Endothelial cell of umbilical vein (primary cell): Measurements from ENCODE around the gene IQCE. TPM values are rescaled to one million over a fixed set of nuclear protein-coding genes. Genes with fewer than 3 reads are reported as not detected.

Experiments used
- BruUV-seq: library from RNA; stranded (reverse); fragments of 400-500 nt; replicated peaks from 2 replicates; lab custom pipeline; 2021; lab: Mats Ljungman, UMichigan
- CTCF ChIA-PET: fragments of 300-600, 350-600 bp; sonication (Branson Sonifier 250); formaldehyde crosslinking; loops from one replicate; lab custom pipeline; 2021; ENCODE audit warnings: antibody characterized with exemption, inconsistent platforms; lab: Charles Lee
- POLR2A ChIA-PET: fragments of 300-600, 350-600 bp; sonication (Branson Sonifier 250); formaldehyde crosslinking; loops from one replicate; lab custom pipeline; 2021; ENCODE audit warnings: antibody characterized with exemption, inconsistent platforms; lab: Charles Lee
- DNase-seq: peaks from one replicate; pipeline ENCODE4 v3.0.0-alpha.2; 2011; ENCODE audit warnings: low read depth, low spot score
- FAIRE-seq: peaks from 2 replicates; lab custom pipeline; 2011; peaks lifted over from hg19 to GRCh38; lab: Jason Lieb, UNC
- H2AFZ ChIP-seq: 2 replicates; pipeline ENCODE4 v1.6.0; 2012; ENCODE audit warnings: low read depth, low read length, control low read depth, inconsistent platforms
- H3K27ac ChIP-seq: 2 replicates; pipeline ENCODE4 v1.5.1; 2011; ENCODE audit warnings: low read depth, mild to moderate bottlenecking, control low read depth, low read length, moderate library complexity; ENCODE audit not compliant: insufficient read depth
- H3K27me3 ChIP-seq, 2 experiments: 2 replicates each; pipeline versions ENCODE4 v1.6.0 to v1.6.1; 2011; ENCODE audit warnings: low read length in 2 of 2, mixed read lengths in 1 of 2; ENCODE audit not compliant: control insufficient read depth in 2 of 2, insufficient read depth in 2 of 2
- H3K36me3 ChIP-seq, 2 experiments: 2 replicates in 1 of 2; 3 replicates in 1 of 2; pipeline ENCODE4 v1.5.1; 2011; ENCODE audit warnings: low read length in 2 of 2, mild to moderate bottlenecking in 1 of 2, moderate library complexity in 1 of 2; ENCODE audit not compliant: control insufficient read depth in 2 of 2, insufficient read depth in 2 of 2; ENCODE audit errors: extremely low read depth in 1 of 2
- H3K4me1 ChIP-seq: 3 replicates; pipeline ENCODE4 v1.5.1; 2011; ENCODE audit warnings: mild to moderate bottlenecking, low read length; ENCODE audit not compliant: control insufficient read depth, insufficient read depth; ENCODE audit errors: extremely low read depth
- H3K4me2 ChIP-seq: 2 replicates; pipeline ENCODE4 v1.6.1; 2011; ENCODE audit warnings: low read length, control low read depth, mixed read lengths; ENCODE audit not compliant: insufficient read depth
- H3K4me3 ChIP-seq, 3 experiments: fragments of 200-600 bp in 1 of 3; sonication (generic), shearing (Covaris generic) in 1 of 3; replicated peaks in 1 of 3; 2 replicates each; pipeline ENCODE4 v1.5.1; 2011 to 2016; ENCODE audit warnings: control low read depth in 3 of 3, low read length in 3 of 3, mild to moderate bottlenecking in 2 of 3, inconsistent platforms in 1 of 3, low read depth in 1 of 3, moderate library complexity in 1 of 3; ENCODE audit not compliant: insufficient read depth in 1 of 3
- H3K79me2 ChIP-seq: 2 replicates; pipeline ENCODE4 v1.6.0; 2012; ENCODE audit warnings: low read length, inconsistent platforms; ENCODE audit not compliant: control insufficient read depth, insufficient read depth
- H3K9ac ChIP-seq: replicated peaks from 2 replicates; pipeline ENCODE3; 2011; ENCODE audit warnings: low read length, control low read depth; ENCODE audit not compliant: insufficient read depth; ENCODE audit errors: extremely low read depth
- H3K9me1 ChIP-seq: replicated peaks from 3 replicates; pipeline ENCODE4 v1.6.0; 2011; ENCODE audit warnings: mild to moderate bottlenecking, low read length; ENCODE audit not compliant: control insufficient read depth, insufficient read depth; ENCODE audit errors: extremely low read depth
- H3K9me3 ChIP-seq: replicated peaks from 2 replicates; pipeline ENCODE4 v1.5.1; 2012; ENCODE audit warnings: low read length, inconsistent platforms; ENCODE audit not compliant: control insufficient read depth, insufficient read depth
- H4K20me1 ChIP-seq: replicated peaks from 2 replicates; pipeline ENCODE3; 2011; ENCODE audit warnings: mild to moderate bottlenecking, low read length; ENCODE audit not compliant: control insufficient read depth, insufficient read depth; ENCODE audit errors: extremely low read depth
- EZH2 ChIP-seq: IDR thresholded peaks from 2 replicates; pipeline ENCODE4 v1.6.1; 2012; ENCODE audit warnings: borderline replicate concordance, low read depth, mild to moderate bottlenecking, moderate library complexity, low read length, inconsistent platforms; ENCODE audit not compliant: severe bottlenecking
- FOS ChIP-seq: IDR thresholded peaks from 2 replicates; pipeline ENCODE4 v1.6.1; 2011; ENCODE audit warnings: mild to moderate bottlenecking, low read length, moderate library complexity, borderline replicate concordance; ENCODE audit not compliant: insufficient read depth
- GATA2 ChIP-seq: IDR thresholded peaks from 2 replicates; pipeline ENCODE4 v1.7.0; 2011; ENCODE audit warnings: low read depth, mild to moderate bottlenecking, moderate library complexity, mixed read lengths, low read length; ENCODE audit not compliant: insufficient read length, insufficient read depth
- JUN ChIP-seq: IDR thresholded peaks from 2 replicates; pipeline ENCODE4 v1.6.1; 2011; ENCODE audit warnings: borderline replicate concordance, low read depth; ENCODE audit not compliant: insufficient read length, insufficient read depth
- MYC ChIP-seq: IDR thresholded peaks from one replicate; pipeline ENCODE4 v1.6.1; 2011; ENCODE audit warnings: mild to moderate bottlenecking, low read depth, low read length
- POLR2A ChIP-seq: IDR thresholded peaks from 2 replicates; pipeline ENCODE4 v1.6.1; 2012; ENCODE audit warnings: low read depth, mild to moderate bottlenecking, control low read depth, low read length
- POLR2AphosphoS5 ChIP-seq: IDR thresholded peaks from 2 replicates; pipeline ENCODE4 v1.6.1; 2012; ENCODE audit warnings: low read depth, mild to moderate bottlenecking, control low read depth, low read length, moderate library complexity; ENCODE audit not compliant: insufficient read depth
- dilution Hi-C: fragments of 300-500 bp; cut with MboI; formaldehyde crosslinking; loops from one replicate; pipeline ENCODE4 v1.15.0; 2019; ENCODE audit warnings: low sequenced_read_pairs; ENCODE audit not compliant: extremely low pct_ligation_motif_present
- intact Hi-C: fragments of 100-400 bp; cut with micrococcal nuclease; formaldehyde crosslinking; loops from one replicate; pipeline ENCODE4 v1.10.0; 2022
- polyA plus RNA-seq, 4 experiments: library from polyadenylated mRNA; depleted of rRNA in 3 of 4; stranded (reverse) in 3 of 4; unstranded in 1 of 4; fragments of >200 nt; gene quantifications; 2 replicates each; pipeline versions ENCODE4 v1.2.1 to v1.2.3, GENCODE V29; 2011 to 2012; ENCODE audit warnings: missing spikeins in 1 of 4
- total RNA-seq: library from RNA; stranded (reverse); gene quantifications from 2 replicates; pipeline ENCODE4 v1.2.3, GENCODE V29; 2021
- TF ChIP-seq, protein P1 (sequence below): IDR thresholded peaks from 2 replicates; pipeline ENCODE4 v1.6.1; 2011; ENCODE audit not compliant: insufficient read depth, insufficient read length
- TF ChIP-seq, protein P2 (sequence below), 2 donors: IDR thresholded peaks; 1 replicate in 1 of 2; 2 replicates in 1 of 2; pipeline ENCODE4 v1.5.1; 2011; ENCODE audit warnings: low read length in 2 of 2, mild to moderate bottlenecking in 2 of 2, moderate library complexity in 2 of 2, control low read depth in 1 of 2, inconsistent platforms in 1 of 2, low read depth in 1 of 2; ENCODE audit not compliant: insufficient read depth in 1 of 2; ENCODE audit errors: extremely low read depth in 1 of 2

The IQCE gene
- total and polyA plus RNA-seq, 2 donors (not counting 3 experiments of a cell fraction or from before 2014, with no cell fraction given), result 4.9 to 14.5 TPM

DNA sequence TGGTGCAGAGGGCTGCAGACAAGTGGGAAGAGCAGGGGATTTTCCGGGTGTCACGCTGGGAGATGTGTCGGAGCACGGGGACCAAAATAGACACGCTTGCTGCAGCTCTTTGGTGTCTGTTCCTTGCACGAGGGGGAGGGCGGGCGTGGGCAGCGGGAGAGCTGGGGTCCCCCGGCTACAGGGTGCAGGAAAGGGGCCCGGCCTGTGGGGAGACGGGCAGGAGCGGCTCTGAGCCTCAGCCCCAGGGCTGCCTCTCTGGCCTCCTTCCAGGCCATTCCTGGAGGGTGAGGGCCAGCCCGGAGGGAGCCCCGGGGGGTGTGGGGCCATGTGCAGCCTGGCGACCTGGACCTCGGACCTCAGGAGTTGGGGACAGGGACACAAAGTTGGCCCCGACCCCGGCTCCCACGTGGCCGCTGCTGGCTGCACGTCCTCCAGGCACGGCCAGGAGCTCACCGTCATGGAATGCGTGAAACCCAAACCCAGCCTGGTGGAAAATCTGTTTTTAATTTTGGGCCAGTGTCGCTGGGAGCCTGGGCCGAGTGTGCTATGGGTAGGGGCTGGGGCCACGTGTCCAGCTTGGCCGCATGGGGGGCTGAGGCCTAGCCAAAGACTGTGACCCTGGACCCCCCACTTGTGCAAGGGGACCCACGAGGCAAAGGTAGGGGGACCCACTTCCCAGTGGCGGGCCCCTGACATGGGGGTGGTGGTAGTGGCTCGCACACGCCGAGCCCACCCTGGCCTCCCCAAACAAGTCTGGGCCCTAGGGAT, 79.6 kb downstream of the IQCE start:
- intact Hi-C loops (loop anchor here (10.0 kb wide), 1 partner anchor 164 kb away; the partner anchor contains the start of gene GRIFIN), dilution Hi-C loops (no loop called here)
- no peaks in the 10 kb centered on the region for H3K27me3 ChIP-seq
- FAIRE-seq (no peak), DNase-seq (no peak)
- H3K9me1 ChIP-seq, result no peaks in the 10 kb centered on the region
- H3K36me3 ChIP-seq, result peaks cover 1 to 4% of the 10 kb centered on the region in 2 experiments
- BruUV-seq, result no TSS peak
- peaks cover 3% of the 10 kb centered on the region for H4K20me1 ChIP-seq
- H3K27ac ChIP-seq, result no peak overlapping the region
- no peak overlapping the region for H2AFZ ChIP-seq
- no peak overlapping the region for H3K9ac ChIP-seq
- TF ChIP-seq EZH2 (no peak), POLR2AphosphoS5 (no peak), POLR2A (no peak), MYC (no peak), GATA2 (no peak)
- TF ChIP-seq, protein P1, sequence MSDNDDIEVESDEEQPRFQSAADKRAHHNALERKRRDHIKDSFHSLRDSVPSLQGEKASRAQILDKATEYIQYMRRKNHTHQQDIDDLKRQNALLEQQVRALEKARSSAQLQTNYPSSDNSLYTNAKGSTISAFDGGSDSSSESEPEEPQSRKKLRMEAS, result no peak
- no peak overlapping the region for H3K4me3 ChIP-seq
- ChIA-PET CTCF (no interaction called here), POLR2A (no interaction called here)
- no peak overlapping the region for H3K4me2 ChIP-seq
- H3K4me1 ChIP-seq, result peaks cover 37% of the 10 kb centered on the region
- peaks cover 85% of the 10 kb centered on the region for H3K79me2 ChIP-seq
- no peaks in the 10 kb centered on the region for H3K9me3 ChIP-seq

DNA sequence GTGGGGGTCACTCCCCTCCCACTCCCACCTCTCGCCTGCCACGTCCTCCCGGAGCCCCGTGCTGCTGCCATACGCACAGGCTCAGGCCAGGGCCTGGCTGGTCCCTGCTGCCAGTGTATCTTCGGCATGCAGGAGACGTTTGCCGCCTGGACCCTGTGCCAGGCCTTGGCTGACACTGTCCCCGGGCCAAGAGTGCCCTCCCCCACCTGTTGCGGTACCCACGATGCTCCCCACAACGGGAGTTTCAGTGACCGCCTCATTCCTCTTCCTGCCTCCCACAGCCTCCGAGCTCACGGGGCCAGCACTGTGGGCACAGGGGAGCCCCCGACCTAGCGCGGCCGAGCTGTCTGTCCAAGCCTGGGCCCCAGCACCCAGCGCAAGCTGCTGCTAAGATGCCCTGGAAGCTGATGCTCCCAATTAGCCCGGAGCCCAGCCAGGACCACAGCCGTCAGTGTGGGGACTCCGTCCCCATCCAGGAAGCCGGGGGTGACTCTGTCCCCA, 80.5 kb downstream of the IQCE start:
- H3K9me1 ChIP-seq, result no peaks in the 10 kb centered on the region
- FAIRE-seq (no peak), DNase-seq (no peak)
- POLR2A ChIA-PET, result no interaction called here
- peaks cover 85% of the 10 kb centered on the region for H3K79me2 ChIP-seq
- no peaks in the 10 kb centered on the region for H3K27me3 ChIP-seq
- H3K36me3 ChIP-seq, result peaks cover 1 to 4% of the 10 kb centered on the region in 2 experiments
- H3K27ac ChIP-seq, result no peak overlapping the region
- H3K4me3 ChIP-seq, result no peak overlapping the region
- intact Hi-C loops (loop anchor here (10.0 kb wide), 1 partner anchor 164 kb away; the partner anchor contains the start of gene GRIFIN), dilution Hi-C loops (no loop called here)
- CTCF ChIA-PET, result no interaction called here
- H3K4me1 ChIP-seq, result peaks cover 38% of the 10 kb centered on the region
- no peak for TF ChIP-seq POLR2A
- no peak for TF ChIP-seq POLR2AphosphoS5
- no peak for TF ChIP-seq JUN
- TF ChIP-seq, protein P2, sequence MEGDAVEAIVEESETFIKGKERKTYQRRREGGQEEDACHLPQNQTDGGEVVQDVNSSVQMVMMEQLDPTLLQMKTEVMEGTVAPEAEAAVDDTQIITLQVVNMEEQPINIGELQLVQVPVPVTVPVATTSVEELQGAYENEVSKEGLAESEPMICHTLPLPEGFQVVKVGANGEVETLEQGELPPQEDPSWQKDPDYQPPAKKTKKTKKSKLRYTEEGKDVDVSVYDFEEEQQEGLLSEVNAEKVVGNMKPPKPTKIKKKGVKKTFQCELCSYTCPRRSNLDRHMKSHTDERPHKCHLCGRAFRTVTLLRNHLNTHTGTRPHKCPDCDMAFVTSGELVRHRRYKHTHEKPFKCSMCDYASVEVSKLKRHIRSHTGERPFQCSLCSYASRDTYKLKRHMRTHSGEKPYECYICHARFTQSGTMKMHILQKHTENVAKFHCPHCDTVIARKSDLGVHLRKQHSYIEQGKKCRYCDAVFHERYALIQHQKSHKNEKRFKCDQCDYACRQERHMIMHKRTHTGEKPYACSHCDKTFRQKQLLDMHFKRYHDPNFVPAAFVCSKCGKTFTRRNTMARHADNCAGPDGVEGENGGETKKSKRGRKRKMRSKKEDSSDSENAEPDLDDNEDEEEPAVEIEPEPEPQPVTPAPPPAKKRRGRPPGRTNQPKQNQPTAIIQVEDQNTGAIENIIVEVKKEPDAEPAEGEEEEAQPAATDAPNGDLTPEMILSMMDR (IDR thresholded peaks at IDR 0.05; ENCODE audit: extremely low read depth in 1 of 2, insufficient read depth in 1 of 2, low read depth in 1 of 2, low read length in 2 of 2), result no peak
- no peak for TF ChIP-seq GATA2
- TF ChIP-seq, protein P1, result no peak
- TF ChIP-seq FOS, result no peak
- TF ChIP-seq MYC, result no peak
- TF ChIP-seq EZH2, result no peak
- no TSS peak for BruUV-seq
- no peak overlapping the region for H3K9ac ChIP-seq
- H3K9me3 ChIP-seq, result no peaks in the 10 kb centered on the region
- peaks cover 3% of the 10 kb centered on the region for H4K20me1 ChIP-seq
- H3K4me2 ChIP-seq, result no peak overlapping the region
- no peak overlapping the region for H2AFZ ChIP-seq
